Esophagus squamous epithelium (tissue), 4 donors: ENCODE measurements around the gene LTB4R.

Source experiments
- CTCF ChIP-seq, 6 experiments: fragments of 450-650 bp in 4 of 6; fragments of 200-600 bp in 2 of 6; sonication (generic) in 2 of 6; IDR thresholded peaks; one replicate each; pipeline ENCODE4 v1.5.1; 2016 to 2019; ENCODE audit warnings: antibody characterized with exemption in 6 of 6, mild to moderate bottlenecking in 4 of 6, moderate library complexity in 4 of 6
- POLR2A ChIP-seq, 4 donors: fragments of 450-650 bp; IDR thresholded peaks; one replicate each; pipeline ENCODE4 v1.6.1; 2017; ENCODE audit warnings: antibody characterized with exemption in 4 of 4, mild to moderate bottlenecking in 4 of 4, moderate library complexity in 3 of 4

- TF ChIP-seq CTCF (IDR thresholded peaks at IDR 0.05) = no peak
- peak in 1 of 4 donors; percentile 62 for TF ChIP-seq POLR2A (IDR thresholded peaks at IDR 0.05)
Measured at GRCh38 chr14:24366721-24367513, 55.6 kb downstream of the LTB4R start.
